Adrenal gland (tissue), 5 donors: Measurements from ENCODE around the gene ZCCHC3.

Source experiments
- CTCF ChIP-seq, 6 experiments: fragments of 450-650 bp in 4 of 6; fragments of 200-600 bp in 2 of 6; sonication (generic) in 1 of 6; IDR thresholded peaks; 1 replicate in 5 of 6; 2 replicates in 1 of 6; pipeline versions ENCODE4 v1.5.1 to v1.8.0; 2016 to 2021; ENCODE audit warnings: antibody characterized with exemption in 6 of 6, mild to moderate bottlenecking in 2 of 6, moderate library complexity in 1 of 6
- POLR2A ChIP-seq, 2 donors: fragments of 450-650 bp; IDR thresholded peaks; one replicate each; pipeline ENCODE4 v1.6.1; 2017; ENCODE audit warnings: antibody characterized with exemption in 2 of 2, mild to moderate bottlenecking in 2 of 2, moderate library complexity in 1 of 2
- donor health status: DM: no; HTN: no; CAD: no.

- TF ChIP-seq CTCF (IDR thresholded peaks at IDR 0.05) = no peak
- peak; percentile 25 to 51 for TF ChIP-seq POLR2A (IDR thresholded peaks at IDR 0.05)
Measured at GRCh38 chr20:346640-347316, 49.4 kb downstream of the ZCCHC3 start, which contains the start of gene NRSN2.
